Measurements from ENCODE around the gene LRRFIP1. TPM values are rescaled to one million over a fixed set of nuclear protein-coding genes. Genes with fewer than 3 reads are reported as not detected.

Gene LRRFIP1
- polyA plus RNA-seq, 1 donor (not counting 4 experiments of a cell fraction or from before 2014, with no cell fraction given): 115 TPM

- Histone ChIP-seq H3K9me3 (ENCODE audit: control insufficient read depth, low read depth, low read length) (no peaks in the 10 kb centered on the region), H3K27me3 (ENCODE audit: control insufficient read depth, extremely low read depth, insufficient read depth, low read length) (peaks cover 65% of the 10 kb centered on the region), H4K20me1 (ENCODE audit: control insufficient read depth, extremely low read depth, insufficient read depth, low read length) (no peaks in the 10 kb centered on the region), H3K4me2 (ENCODE audit: control insufficient read depth, extremely low read depth, insufficient read depth, low read depth, low read length) (no peak overlapping the region), H2AFZ (ENCODE audit: control insufficient read depth, low read length) (no peak overlapping the region), H3K4me1 (ENCODE audit: control insufficient read depth, extremely low read depth, insufficient read depth, low read length) (no peaks in the 10 kb centered on the region), H3K4me3 (ENCODE audit: control insufficient read depth in 2 of 3, extremely low read depth in 1 of 3, insufficient read depth in 2 of 3, low read depth in 1 of 3, low read length in 3 of 3) (no peak overlapping the region), H3K79me2 (ENCODE audit: control insufficient read depth, insufficient read depth, low read length) (no peaks in the 10 kb centered on the region), H3K27ac (ENCODE audit: control insufficient read depth, insufficient read depth, low read length) (no peak overlapping the region), H3K36me3 (ENCODE audit: control insufficient read depth in 2 of 2, extremely low read depth in 1 of 2, insufficient read depth in 2 of 2, low read length in 2 of 2) (no peaks in the 10 kb centered on the region), H3K9me1 (ENCODE audit: control insufficient read depth, extremely low read depth, insufficient read depth, low read length) (no peaks in the 10 kb centered on the region), H3K9ac (ENCODE audit: control insufficient read depth, extremely low read depth, insufficient read depth, low read length) (no peak overlapping the region)
- TF ChIP-seq CTCF (optimal IDR thresholded peaks at IDR 0.05 in 1 of 3, IDR thresholded peaks at IDR 0.05 in 1 of 3, conservative IDR thresholded peaks at IDR 0.05 in 1 of 3; ENCODE audit: extremely low read depth in 1 of 3, insufficient read depth in 2 of 3, low read length in 3 of 3) (no peak), EZH2 (IDR thresholded peaks at IDR 0.05; ENCODE audit: low read length) (no peak)
- no peak for DNase-seq (ENCODE audit: low read depth, low spot score)
- FAIRE-seq: no peak
- dilution Hi-C loops (cut with MboI; ENCODE audit: extremely low pct_ligation_motif_present, low sequenced_read_pairs): no loop called here
These were observed 2.1 kb upstream of the LRRFIP1 start for GRCh38 chr2:237625216-237625705.

GRCh38 chr2:237625777-237626176, 1.6 kb upstream of the LRRFIP1 start:
- H4K20me1 ChIP-seq (ENCODE audit: control insufficient read depth, extremely low read depth, insufficient read depth, low read length): no peaks in the 10 kb centered on the region
- H3K9me1 ChIP-seq (ENCODE audit: control insufficient read depth, extremely low read depth, insufficient read depth, low read length): no peaks in the 10 kb centered on the region
- dilution Hi-C loops (cut with MboI; ENCODE audit: extremely low pct_ligation_motif_present, low sequenced_read_pairs): no loop called here
- no peak for DNase-seq (ENCODE audit: low read depth, low spot score)
- no peak overlapping the region for H3K27ac ChIP-seq (ENCODE audit: control insufficient read depth, insufficient read depth, low read length)
- H3K27me3 ChIP-seq (ENCODE audit: control insufficient read depth, extremely low read depth, insufficient read depth, low read length): peaks cover 70% of the 10 kb centered on the region
- H3K4me2 ChIP-seq (ENCODE audit: control insufficient read depth, extremely low read depth, insufficient read depth, low read depth, low read length): no peak overlapping the region
- no peaks in the 10 kb centered on the region for H3K9me3 ChIP-seq (ENCODE audit: control insufficient read depth, low read depth, low read length)
- no peaks in the 10 kb centered on the region for H3K36me3 ChIP-seq (ENCODE audit: control insufficient read depth in 2 of 2, extremely low read depth in 1 of 2, insufficient read depth in 2 of 2, low read length in 2 of 2)
- no peak for TF ChIP-seq EZH2 (IDR thresholded peaks at IDR 0.05; ENCODE audit: low read length)
- TF ChIP-seq CTCF (optimal IDR thresholded peaks at IDR 0.05 in 1 of 3, IDR thresholded peaks at IDR 0.05 in 1 of 3, conservative IDR thresholded peaks at IDR 0.05 in 1 of 3; ENCODE audit: extremely low read depth in 1 of 3, insufficient read depth in 2 of 3, low read length in 3 of 3): no peak
- no peak overlapping the region for H3K9ac ChIP-seq (ENCODE audit: control insufficient read depth, extremely low read depth, insufficient read depth, low read length)
- no peaks in the 10 kb centered on the region for H3K79me2 ChIP-seq (ENCODE audit: control insufficient read depth, insufficient read depth, low read length)
- no peak overlapping the region for H3K4me3 ChIP-seq (ENCODE audit: control insufficient read depth in 2 of 3, extremely low read depth in 1 of 3, insufficient read depth in 2 of 3, low read depth in 1 of 3, low read length in 3 of 3)
- FAIRE-seq: no peak
- no peak overlapping the region for H2AFZ ChIP-seq (ENCODE audit: control insufficient read depth, low read length)
- H3K4me1 ChIP-seq (ENCODE audit: control insufficient read depth, extremely low read depth, insufficient read depth, low read length): no peaks in the 10 kb centered on the region
